NAMALWA (cell line): ENCODE measurements around the gene IFNG-AS1.

ENCODE experiments used
- DNase-seq: peaks from one replicate; pipeline ENCODE4 v3.0.0-alpha.2; 2015; ENCODE audit warnings: low spot score

IFNG-AS1 gene

GRCh38 chr12:67994046-67994445 is 4.8 kb downstream of the IFNG-AS1 start:
- DNase-seq, result no peak

GRCh38 chr12:67996347-67996746 is 7.1 kb downstream of the IFNG-AS1 start:
- no peak for DNase-seq

GRCh38 chr12:67998379-67998778 is 9.1 kb downstream of the IFNG-AS1 start:
- no peak for DNase-seq

GRCh38 chr12:67999244-67999643 is 10.0 kb downstream of the IFNG-AS1 start:
- DNase-seq, result no peak

GRCh38 chr12:68001486-68002466 is 12.5 kb downstream of the IFNG-AS1 start:
- peak; percentile 63 for DNase-seq

- DNase-seq, result no peak
Measured at GRCh38 chr12:68003777-68004176, 14.5 kb downstream of the IFNG-AS1 start.

GRCh38 chr12:68007033-68007432 is 17.8 kb downstream of the IFNG-AS1 start:
- no peak for DNase-seq

- no peak for DNase-seq
Measured at GRCh38 chr12:68007466-68007865, 18.2 kb downstream of the IFNG-AS1 start.

- no peak for DNase-seq
Measured at GRCh38 chr12:68011206-68011881, 22.1 kb downstream of the IFNG-AS1 start.

- DNase-seq, result no peak
Measured at GRCh38 chr12:68011882-68012207, 22.6 kb downstream of the IFNG-AS1 start.

GRCh38 chr12:68012712-68013111 is 23.5 kb downstream of the IFNG-AS1 start:
- DNase-seq, result peak; percentile 66

GRCh38 chr12:68013181-68013580 is 23.9 kb downstream of the IFNG-AS1 start:
- no peak for DNase-seq

- DNase-seq, result no peak
Measured at GRCh38 chr12:68016136-68016535, 26.9 kb downstream of the IFNG-AS1 start.

GRCh38 chr12:68018315-68018714 is 29.1 kb downstream of the IFNG-AS1 start:
- no peak for DNase-seq

GRCh38 chr12:68020049-68020448 is 30.8 kb downstream of the IFNG-AS1 start:
- no peak for DNase-seq

GRCh38 chr12:68020699-68021098 is 31.5 kb downstream of the IFNG-AS1 start:
- DNase-seq, result no peak

GRCh38 chr12:68028647-68029046 is 39.4 kb downstream of the IFNG-AS1 start:
- DNase-seq, result no peak

GRCh38 chr12:68030248-68030647 is 41.0 kb downstream of the IFNG-AS1 start:
- DNase-seq, result no peak

- no peak for DNase-seq
Measured at GRCh38 chr12:68031174-68031573, 41.9 kb downstream of the IFNG-AS1 start.

GRCh38 chr12:68031881-68032739 is 42.9 kb downstream of the IFNG-AS1 start:
- no peak for DNase-seq

GRCh38 chr12:68034567-68034966 is 45.3 kb downstream of the IFNG-AS1 start:
- no peak for DNase-seq

- DNase-seq, result no peak
Measured at GRCh38 chr12:68036642-68037041, 47.4 kb downstream of the IFNG-AS1 start.
